ENCODE results near the gene RAB38.

GRCh38 chr11:88174709-88175568 lies at the start of gene RAB38:
- TF ChIP-seq CTCF (tag by site-specific recombination; IDR thresholded peaks at IDR 0.05), result no peak
- TF ChIP-seq ZNF639 (tag by site-specific recombination; IDR thresholded peaks at IDR 0.05), result no peak
- no peak for TF ChIP-seq ZBTB10 (tag by site-specific recombination; IDR thresholded peaks at IDR 0.05)
- TF ChIP-seq ZNF830 (tag by site-specific recombination; IDR thresholded peaks at IDR 0.05; ENCODE audit: low read depth), result no peak
- no peak for TF ChIP-seq ZNF37A (tag by site-specific recombination; IDR thresholded peaks at IDR 0.05)
- TF ChIP-seq AEBP2 (tag by site-specific recombination; IDR thresholded peaks at IDR 0.05; ENCODE audit: borderline replicate concordance), result no peak
- peak; percentile 72 for TF ChIP-seq ZNF423 (tag by site-specific recombination; IDR thresholded peaks at IDR 0.05)
- TF ChIP-seq YY1 (tag by site-specific recombination; IDR thresholded peaks at IDR 0.05), result no peak
- no peak for TF ChIP-seq ZNF133 (tag by site-specific recombination; IDR thresholded peaks at IDR 0.05)

Measured in HEK293 (cell line).